Right renal pelvis (tissue), 4 donors: ENCODE measurements around the gene KCNK3. TPM values are rescaled to one million over a fixed set of nuclear protein-coding genes. Genes with fewer than 3 reads are reported as not detected.

Experiments
- DNase-seq, 4 donors: peaks; one replicate each; pipeline ENCODE4 v3.0.0-alpha.2; 2013; ENCODE audit warnings: low read depth in 4 of 4, low spot score in 3 of 4, missing footprints in 1 of 4
- polyA plus RNA-seq, 4 donors: library from polyadenylated mRNA; unstranded; fragments of 120-200 nt; gene quantifications; one replicate each; pipeline ENCODE4 v1.2.1, GENCODE V29; 2013; ENCODE audit not compliant: insufficient read length in 4 of 4

Gene KCNK3
- polyA plus RNA-seq, 4 donors, result 0.97 to 5.0 (median 1.6) TPM

- no peak for DNase-seq
Observed at GRCh38 chr2:26770986-26771586, 78.6 kb downstream of the KCNK3 start.

GRCh38 chr2:26772064-26773001 is 79.8 kb downstream of the KCNK3 start:
- no peak for DNase-seq

GRCh38 chr2:26776195-26776800 is 83.8 kb downstream of the KCNK3 start:
- no peak for DNase-seq

- no peak for DNase-seq
Observed at GRCh38 chr2:26778098-26778497, 85.6 kb downstream of the KCNK3 start.

GRCh38 chr2:26778507-26778906 is 86.0 kb downstream of the KCNK3 start:
- DNase-seq, result no peak

GRCh38 chr2:26780203-26780760 is 87.8 kb downstream of the KCNK3 start:
- DNase-seq, result no peak

Other genes with a start within 250 kb of the KCNK3 start
- gene OTOF, start 214.6 kb upstream of the KCNK3 start, polyA plus RNA-seq, result under 1 TPM; 0.07 to 0.27 (median 0.20) TPM
- 1 to 10 TPM in 1 of 4 donors, under 1 TPM in 3; 0.30 to 1.2 (median 0.61) TPM for gene CIB4, start 51.4 kb upstream of the KCNK3 start, polyA plus RNA-seq
- gene SLC35F6, start 71.6 kb downstream of the KCNK3 start, polyA plus RNA-seq, result 10 to 100 TPM; 16.0 to 17.6 (median 16.1) TPM
- gene CENPA, start 93.3 kb downstream of the KCNK3 start, polyA plus RNA-seq, result 10 to 100 TPM; 14.9 to 18.9 (median 16.3) TPM
- 1 to 10 TPM; 5.7 to 8.5 (median 6.5) TPM for gene DPYSL5, start 155.4 kb downstream of the KCNK3 start, polyA plus RNA-seq